Liver (tissue), 9 donors: ENCODE measurements around the gene GPX3. TPM values are rescaled to one million over a fixed set of nuclear protein-coding genes. Genes with fewer than 3 reads are reported as not detected.

Source experiments
- DNase-seq: peaks from one replicate; pipeline ENCODE4 v3.0.0-alpha.2; 2017; ENCODE audit warnings: low spot score
- H3K27ac ChIP-seq, 2 donors: one replicate each; pipeline ENCODE4 v1.7.0; 2013; ENCODE audit warnings: inconsistent platforms in 2 of 2, low read length in 2 of 2, control low read depth in 1 of 2, low read depth in 1 of 2, mild to moderate bottlenecking in 1 of 2
- H3K27me3 ChIP-seq, 4 donors: one replicate each; pipeline versions ENCODE4 v1.6.1 to v1.7.0; 2013; ENCODE audit warnings: low read length in 3 of 4, inconsistent platforms in 1 of 4, mild to moderate bottlenecking in 1 of 4, moderate library complexity in 1 of 4; ENCODE audit not compliant: control insufficient read depth in 4 of 4, insufficient read depth in 4 of 4
- H3K36me3 ChIP-seq, 4 donors: one replicate each; pipeline versions ENCODE4 v1.6.1 to v1.7.0; 2013; ENCODE audit warnings: low read length in 3 of 4, mild to moderate bottlenecking in 3 of 4, low read depth in 1 of 4, moderate library complexity in 1 of 4; ENCODE audit not compliant: control insufficient read depth in 4 of 4, insufficient read depth in 3 of 4
- H3K4me1 ChIP-seq, 4 donors: one replicate each; pipeline versions ENCODE4 v1.6.1 to v1.7.0; 2013; ENCODE audit warnings: low read length in 3 of 4, mild to moderate bottlenecking in 3 of 4, moderate library complexity in 1 of 4; ENCODE audit not compliant: control insufficient read depth in 4 of 4, insufficient read depth in 4 of 4
- H3K4me3 ChIP-seq, 3 donors: one replicate each; pipeline versions ENCODE4 v1.6.1 to v1.7.0; 2013; ENCODE audit warnings: low read length in 3 of 3, control low read depth in 1 of 3, low read depth in 1 of 3, mild to moderate bottlenecking in 1 of 3
- H3K9ac ChIP-seq, 2 donors: one replicate each; pipeline ENCODE4 v1.7.0; 2013; ENCODE audit warnings: low read length in 2 of 2, mild to moderate bottlenecking in 2 of 2, moderate library complexity in 2 of 2, control low read depth in 1 of 2, low read depth in 1 of 2
- H3K9me3 ChIP-seq, 4 donors: one replicate each; pipeline versions ENCODE4 v1.6.1 to v1.7.0; 2013; ENCODE audit warnings: low read length in 3 of 4; ENCODE audit not compliant: control insufficient read depth in 4 of 4
- EGR1 ChIP-seq, 2 donors: IDR thresholded peaks; 2 replicates each; pipeline ENCODE4 v1.6.1; 2016 to 2018; ENCODE audit warnings: antibody characterized with exemption in 2 of 2, low read depth in 2 of 2
- FOXA1 ChIP-seq: IDR thresholded peaks from 2 replicates; pipeline ENCODE4 v1.6.1; 2016; ENCODE audit warnings: antibody characterized with exemption
- FOXA2 ChIP-seq: IDR thresholded peaks from 2 replicates; pipeline ENCODE4 v1.6.1; 2016; ENCODE audit warnings: antibody characterized with exemption
- GABPA ChIP-seq, 2 donors: IDR thresholded peaks in 1 of 2; conservative IDR thresholded peaks in 1 of 2; 2 replicates each; pipeline ENCODE4 v1.6.1; 2016; ENCODE audit warnings: antibody characterized with exemption in 2 of 2, mild to moderate bottlenecking in 1 of 2, moderate library complexity in 1 of 2
- HNF4A ChIP-seq, 2 donors: conservative IDR thresholded peaks; 2 replicates each; pipeline ENCODE4 v1.6.1; 2016; ENCODE audit warnings: antibody characterized with exemption in 2 of 2, mild to moderate bottlenecking in 2 of 2
- HNF4G ChIP-seq: IDR thresholded peaks from 2 replicates; pipeline ENCODE4 v1.6.1; 2016; ENCODE audit warnings: antibody characterized with exemption
- JUND ChIP-seq, 2 donors: IDR thresholded peaks; 2 replicates each; pipeline ENCODE4 v1.6.1; 2016; ENCODE audit warnings: antibody characterized with exemption in 2 of 2
- NR2F2 ChIP-seq: IDR thresholded peaks from 2 replicates; pipeline ENCODE4 v1.6.1; 2016; ENCODE audit warnings: antibody characterized with exemption
- RAD21 ChIP-seq, 2 donors: IDR thresholded peaks; 2 replicates each; pipeline ENCODE4 v1.6.1; 2016; ENCODE audit warnings: antibody characterized with exemption in 2 of 2, mild to moderate bottlenecking in 2 of 2
- RXRA ChIP-seq, 2 donors: IDR thresholded peaks; 2 replicates each; pipeline ENCODE4 v1.6.1; 2017 to 2018; ENCODE audit warnings: antibody characterized with exemption in 2 of 2, mild to moderate bottlenecking in 1 of 2
- SP1 ChIP-seq: IDR thresholded peaks from 2 replicates; pipeline ENCODE4 v1.6.1; 2018; ENCODE audit warnings: antibody characterized with exemption, mild to moderate bottlenecking
- TAF1 ChIP-seq: conservative IDR thresholded peaks from 2 replicates; pipeline ENCODE4 v1.6.1; 2016; ENCODE audit warnings: antibody characterized with exemption, mild to moderate bottlenecking
- YY1 ChIP-seq: IDR thresholded peaks from 2 replicates; pipeline ENCODE4 v1.6.1; 2016; ENCODE audit warnings: antibody characterized with exemption, mild to moderate bottlenecking
- WGBS: extraction: QIAGEN DNeasy Blood & Tissue Kit; methylation state at CpG from one replicate; pipeline ENCODE4 v1.1.7; 2013; 5-methylcytosine and 5-hydroxymethylcytosine counted together
- polyA plus RNA-seq, 2 donors: library from polyadenylated mRNA; stranded (reverse) in 1 of 2; unstranded in 1 of 2; fragments of 200-250 nt in 1 of 2; fragments of >200 nt in 1 of 2; fragmentation: Nextera tagmentation in 1 of 2; extraction: Ambion mirVana in 1 of 2; gene quantifications; one replicate each; pipeline versions ENCODE4 v1.2.1 to v1.2.3, GENCODE V29; 2013 to 2015
- total RNA-seq, 2 donors: library from RNA; depleted of rRNA; stranded (reverse); fragments of >200 nt; gene quantifications; one replicate each; pipeline ENCODE4 v1.2.3, GENCODE V29; 2014
- TF ChIP-seq, protein P1 (sequence below): IDR thresholded peaks from 2 replicates; pipeline ENCODE4 v1.6.1; 2016; ENCODE audit warnings: antibody characterized with exemption
- TF ChIP-seq, protein P2 (sequence below): fragments of 150-350 bp; IDR thresholded peaks from 2 replicates; pipeline ENCODE4 v1.5.1; 2017; ENCODE audit warnings: improper control_type of control experiment, low read depth, low read length; ENCODE audit not compliant: missing input control
- TF ChIP-seq, protein P3 (sequence below): IDR thresholded peaks from 2 replicates; pipeline ENCODE4 v1.6.1; 2016; ENCODE audit warnings: antibody characterized with exemption
- TF ChIP-seq, protein P4 (sequence below): IDR thresholded peaks from 2 replicates; pipeline ENCODE4 v1.6.1; 2016; ENCODE audit warnings: antibody characterized with exemption, mild to moderate bottlenecking
- TF ChIP-seq, protein P5 (sequence below): IDR thresholded peaks from 2 replicates; pipeline ENCODE4 v1.6.1; 2016; ENCODE audit warnings: antibody characterized with exemption
- donor health status: healthy.
- donor health status: healthy.
- donor health status: healthy.
- donor health status: healthy.
- donor health status: healthy.

The GPX3 gene
- total and polyA plus RNA-seq, 4 donors: 72.9 to 878 (median 237) TPM

DNA sequence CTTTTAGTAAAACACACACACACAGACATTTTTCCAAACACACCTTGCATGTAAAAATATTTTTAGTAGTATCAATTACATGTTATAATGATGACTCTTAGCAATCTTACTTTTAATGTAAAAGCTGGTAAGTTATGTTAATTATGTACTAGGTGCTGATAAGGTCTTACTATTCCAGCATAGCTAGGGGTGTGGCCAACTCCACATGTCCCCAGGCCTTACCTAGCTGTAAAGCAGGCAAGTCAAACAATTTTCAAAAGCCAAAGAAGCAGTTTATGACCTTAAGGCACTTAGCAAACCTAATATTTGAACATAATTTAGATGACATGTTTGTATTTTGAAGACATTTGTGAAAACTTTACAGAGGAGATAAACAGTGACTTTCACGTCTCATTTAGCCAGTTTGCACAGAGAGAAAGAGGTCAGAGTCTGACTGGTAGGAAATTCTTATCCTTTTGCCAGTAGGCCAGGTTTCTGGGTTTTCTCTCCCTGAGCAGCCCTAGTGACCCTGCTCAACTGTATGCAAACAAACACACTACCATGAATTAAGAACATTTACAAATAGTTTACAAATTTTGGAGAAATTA, 26.5 kb upstream of the GPX3 start:
- DNase-seq: no peak
- Histone ChIP-seq H3K4me1 (peaks cover 0 to 5% (median 0%) of the 10 kb centered on the region in 4 donors), H3K9me3 (no peaks in the 10 kb centered on the region), H3K27ac (no peak overlapping the region), H3K27me3 (no peaks in the 10 kb centered on the region), H3K9ac (no peak overlapping the region), H3K4me3 (no peak overlapping the region), H3K36me3 (no peaks in the 10 kb centered on the region)
- 20% methylated on average over 1 of the region's 1 CpG for WGBS
- no peak for TF ChIP-seq RXRA (IDR thresholded peaks at IDR 0.05)
- TF ChIP-seq HNF4A (conservative IDR thresholded peaks at IDR 0.05): peak; percentile 18 to 30

DNA sequence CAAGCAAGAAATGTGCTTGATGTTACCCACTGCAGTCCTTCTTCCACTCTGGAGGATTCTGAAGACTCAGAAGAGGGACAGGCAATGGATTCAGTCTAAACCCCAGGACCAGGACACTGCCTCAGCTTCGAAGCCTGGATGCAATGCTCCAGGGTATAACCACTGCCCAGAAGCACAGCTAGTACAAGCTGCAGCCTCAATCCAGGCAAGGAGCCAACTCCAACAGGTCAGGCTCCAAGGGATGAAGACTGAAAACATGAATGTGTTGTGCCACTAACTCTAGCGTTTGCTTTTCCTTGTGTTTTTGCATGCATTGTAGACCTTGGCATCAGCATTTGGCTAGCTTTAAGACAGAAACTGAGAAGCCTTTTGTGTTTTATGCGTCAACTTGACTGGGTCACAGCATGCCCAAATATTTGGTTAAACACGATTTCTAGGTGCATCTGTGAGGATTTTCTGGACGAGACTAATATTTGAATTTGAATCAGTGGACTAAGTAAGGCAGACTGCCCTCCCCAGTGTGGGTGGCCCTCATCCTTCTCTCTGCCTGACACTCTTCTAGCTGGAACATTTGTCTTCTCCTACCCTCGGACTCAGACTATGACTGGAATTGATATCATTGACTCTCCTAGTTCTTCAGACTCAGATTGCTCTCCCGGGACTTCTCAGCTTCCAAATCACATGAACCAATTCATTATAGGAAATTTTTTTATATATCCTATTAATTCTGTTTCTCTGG, 20.5 kb upstream of the GPX3 start:
- Histone ChIP-seq H3K4me1 (peaks cover 4 to 37% (median 24%) of the 10 kb centered on the region in 4 donors), H3K9me3 (no peaks in the 10 kb centered on the region), H3K4me3 (no peak overlapping the region), H3K27ac (no peak overlapping the region), H3K9ac (no peak overlapping the region), H3K27me3 (no peaks in the 10 kb centered on the region), H3K36me3 (no peaks in the 10 kb centered on the region)
- no peak for DNase-seq
- 31% methylated on average over 7 of the region's 7 CpGs for WGBS
- TF ChIP-seq, protein P1, sequence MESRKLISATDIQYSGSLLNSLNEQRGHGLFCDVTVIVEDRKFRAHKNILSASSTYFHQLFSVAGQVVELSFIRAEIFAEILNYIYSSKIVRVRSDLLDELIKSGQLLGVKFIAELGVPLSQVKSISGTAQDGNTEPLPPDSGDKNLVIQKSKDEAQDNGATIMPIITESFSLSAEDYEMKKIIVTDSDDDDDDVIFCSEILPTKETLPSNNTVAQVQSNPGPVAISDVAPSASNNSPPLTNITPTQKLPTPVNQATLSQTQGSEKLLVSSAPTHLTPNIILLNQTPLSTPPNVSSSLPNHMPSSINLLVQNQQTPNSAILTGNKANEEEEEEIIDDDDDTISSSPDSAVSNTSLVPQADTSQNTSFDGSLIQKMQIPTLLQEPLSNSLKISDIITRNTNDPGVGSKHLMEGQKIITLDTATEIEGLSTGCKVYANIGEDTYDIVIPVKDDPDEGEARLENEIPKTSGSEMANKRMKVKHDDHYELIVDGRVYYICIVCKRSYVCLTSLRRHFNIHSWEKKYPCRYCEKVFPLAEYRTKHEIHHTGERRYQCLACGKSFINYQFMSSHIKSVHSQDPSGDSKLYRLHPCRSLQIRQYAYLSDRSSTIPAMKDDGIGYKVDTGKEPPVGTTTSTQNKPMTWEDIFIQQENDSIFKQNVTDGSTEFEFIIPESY: peak; percentile 46
- TF ChIP-seq, protein P2, sequence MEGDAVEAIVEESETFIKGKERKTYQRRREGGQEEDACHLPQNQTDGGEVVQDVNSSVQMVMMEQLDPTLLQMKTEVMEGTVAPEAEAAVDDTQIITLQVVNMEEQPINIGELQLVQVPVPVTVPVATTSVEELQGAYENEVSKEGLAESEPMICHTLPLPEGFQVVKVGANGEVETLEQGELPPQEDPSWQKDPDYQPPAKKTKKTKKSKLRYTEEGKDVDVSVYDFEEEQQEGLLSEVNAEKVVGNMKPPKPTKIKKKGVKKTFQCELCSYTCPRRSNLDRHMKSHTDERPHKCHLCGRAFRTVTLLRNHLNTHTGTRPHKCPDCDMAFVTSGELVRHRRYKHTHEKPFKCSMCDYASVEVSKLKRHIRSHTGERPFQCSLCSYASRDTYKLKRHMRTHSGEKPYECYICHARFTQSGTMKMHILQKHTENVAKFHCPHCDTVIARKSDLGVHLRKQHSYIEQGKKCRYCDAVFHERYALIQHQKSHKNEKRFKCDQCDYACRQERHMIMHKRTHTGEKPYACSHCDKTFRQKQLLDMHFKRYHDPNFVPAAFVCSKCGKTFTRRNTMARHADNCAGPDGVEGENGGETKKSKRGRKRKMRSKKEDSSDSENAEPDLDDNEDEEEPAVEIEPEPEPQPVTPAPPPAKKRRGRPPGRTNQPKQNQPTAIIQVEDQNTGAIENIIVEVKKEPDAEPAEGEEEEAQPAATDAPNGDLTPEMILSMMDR: peak; percentile 2
- TF ChIP-seq GABPA (IDR thresholded peaks at IDR 0.05 in 1 of 2, conservative IDR thresholded peaks at IDR 0.05 in 1 of 2): no peak
- TF ChIP-seq SP1: no peak
- TF ChIP-seq, protein P3, sequence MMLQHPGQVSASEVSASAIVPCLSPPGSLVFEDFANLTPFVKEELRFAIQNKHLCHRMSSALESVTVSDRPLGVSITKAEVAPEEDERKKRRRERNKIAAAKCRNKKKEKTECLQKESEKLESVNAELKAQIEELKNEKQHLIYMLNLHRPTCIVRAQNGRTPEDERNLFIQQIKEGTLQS: no peak
- TF ChIP-seq, protein P4, sequence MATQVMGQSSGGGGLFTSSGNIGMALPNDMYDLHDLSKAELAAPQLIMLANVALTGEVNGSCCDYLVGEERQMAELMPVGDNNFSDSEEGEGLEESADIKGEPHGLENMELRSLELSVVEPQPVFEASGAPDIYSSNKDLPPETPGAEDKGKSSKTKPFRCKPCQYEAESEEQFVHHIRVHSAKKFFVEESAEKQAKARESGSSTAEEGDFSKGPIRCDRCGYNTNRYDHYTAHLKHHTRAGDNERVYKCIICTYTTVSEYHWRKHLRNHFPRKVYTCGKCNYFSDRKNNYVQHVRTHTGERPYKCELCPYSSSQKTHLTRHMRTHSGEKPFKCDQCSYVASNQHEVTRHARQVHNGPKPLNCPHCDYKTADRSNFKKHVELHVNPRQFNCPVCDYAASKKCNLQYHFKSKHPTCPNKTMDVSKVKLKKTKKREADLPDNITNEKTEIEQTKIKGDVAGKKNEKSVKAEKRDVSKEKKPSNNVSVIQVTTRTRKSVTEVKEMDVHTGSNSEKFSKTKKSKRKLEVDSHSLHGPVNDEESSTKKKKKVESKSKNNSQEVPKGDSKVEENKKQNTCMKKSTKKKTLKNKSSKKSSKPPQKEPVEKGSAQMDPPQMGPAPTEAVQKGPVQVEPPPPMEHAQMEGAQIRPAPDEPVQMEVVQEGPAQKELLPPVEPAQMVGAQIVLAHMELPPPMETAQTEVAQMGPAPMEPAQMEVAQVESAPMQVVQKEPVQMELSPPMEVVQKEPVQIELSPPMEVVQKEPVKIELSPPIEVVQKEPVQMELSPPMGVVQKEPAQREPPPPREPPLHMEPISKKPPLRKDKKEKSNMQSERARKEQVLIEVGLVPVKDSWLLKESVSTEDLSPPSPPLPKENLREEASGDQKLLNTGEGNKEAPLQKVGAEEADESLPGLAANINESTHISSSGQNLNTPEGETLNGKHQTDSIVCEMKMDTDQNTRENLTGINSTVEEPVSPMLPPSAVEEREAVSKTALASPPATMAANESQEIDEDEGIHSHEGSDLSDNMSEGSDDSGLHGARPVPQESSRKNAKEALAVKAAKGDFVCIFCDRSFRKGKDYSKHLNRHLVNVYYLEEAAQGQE: no peak
- TF ChIP-seq HNF4G: no peak
- TF ChIP-seq RAD21 (IDR thresholded peaks at IDR 0.05): peak; percentile 51 to 57
- TF ChIP-seq HNF4A (conservative IDR thresholded peaks at IDR 0.05): peak; percentile 49 to 75
- peak; percentile 32 to 88 for TF ChIP-seq RXRA (IDR thresholded peaks at IDR 0.05)
- peak; percentile 16 for TF ChIP-seq YY1
- TF ChIP-seq, protein P5, sequence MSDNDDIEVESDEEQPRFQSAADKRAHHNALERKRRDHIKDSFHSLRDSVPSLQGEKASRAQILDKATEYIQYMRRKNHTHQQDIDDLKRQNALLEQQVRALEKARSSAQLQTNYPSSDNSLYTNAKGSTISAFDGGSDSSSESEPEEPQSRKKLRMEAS: no peak
- TF ChIP-seq FOXA1: no peak
- no peak for TF ChIP-seq EGR1 (IDR thresholded peaks at IDR 0.05; ENCODE audit: low read depth in 2 of 2)
- TF ChIP-seq NR2F2: no peak
- peak; percentile 45 for TF ChIP-seq FOXA2
- peak in 1 of 2 donors; percentile 46 for TF ChIP-seq JUND (IDR thresholded peaks at IDR 0.05)
- no peak for TF ChIP-seq TAF1
